M059J (cell line): ENCODE data around the gene CCSER2. TPM values are rescaled to one million over a fixed set of nuclear protein-coding genes. Genes with fewer than 3 reads are reported as not detected.
"Not testable (repeated sequence)": the region's sequence is repeated elsewhere in the genome, so short reads cannot be mapped to it uniquely, and the experiment has no call there.

ENCODE experiments used
- DNase-seq: peaks from one replicate; pipeline ENCODE4 v3.0.0-alpha.2; 2012; ENCODE audit warnings: low read depth
- total RNA-seq: library from RNA; depleted of rRNA; stranded (reverse); fragments of >200 nt; shearing (Covaris generic); gene quantifications from 2 replicates; pipeline ENCODE4 v1.2.3, GENCODE V29; 2014

CCSER2 gene
- total RNA-seq, 1 experiment from 2014 or later = 18.3 TPM

- not testable (repeated sequence) for DNase-seq
Measured at GRCh38 chr10:84347575-84348002, 19.2 kb downstream of the CCSER2 start.

GRCh38 chr10:84348447-84348846 lies 20.1 kb downstream of the CCSER2 start:
- peak; percentile 68 for DNase-seq

- DNase-seq = peak; percentile 81
Measured at GRCh38 chr10:84348860-84349259, 20.5 kb downstream of the CCSER2 start.

- peak; percentile 67 for DNase-seq
Measured at GRCh38 chr10:84352251-84352842, 24.0 kb downstream of the CCSER2 start.

GRCh38 chr10:84353052-84353803 lies 24.8 kb downstream of the CCSER2 start:
- no peak for DNase-seq

GRCh38 chr10:84354623-84355022 lies 26.2 kb downstream of the CCSER2 start:
- no peak for DNase-seq

- DNase-seq = no peak
Measured at GRCh38 chr10:84355106-84355505, 26.7 kb downstream of the CCSER2 start.

- no peak for DNase-seq
Measured at GRCh38 chr10:84356928-84357327, 28.5 kb downstream of the CCSER2 start.

GRCh38 chr10:84358743-84359142 lies 30.4 kb downstream of the CCSER2 start:
- DNase-seq = no peak

- DNase-seq = peak; percentile 26
Measured at GRCh38 chr10:84360637-84361365, 32.4 kb downstream of the CCSER2 start.

GRCh38 chr10:84365335-84365881 lies 37.0 kb downstream of the CCSER2 start:
- DNase-seq = no peak

- DNase-seq = no peak
Measured at GRCh38 chr10:84366041-84366440, 37.7 kb downstream of the CCSER2 start.

- no peak for DNase-seq
Measured at GRCh38 chr10:84367256-84367655, 38.9 kb downstream of the CCSER2 start.

GRCh38 chr10:84368828-84369227 lies 40.4 kb downstream of the CCSER2 start:
- no peak for DNase-seq

- no peak for DNase-seq
Measured at GRCh38 chr10:84370283-84370682, 41.9 kb downstream of the CCSER2 start.

- no peak for DNase-seq
Measured at GRCh38 chr10:84371944-84372343, 43.6 kb downstream of the CCSER2 start.

- DNase-seq = no peak
Measured at GRCh38 chr10:84373000-84373399, 44.6 kb downstream of the CCSER2 start.

GRCh38 chr10:84374455-84374854 lies 46.1 kb downstream of the CCSER2 start:
- no peak for DNase-seq

- peak; percentile 60 for DNase-seq
Measured at GRCh38 chr10:84375011-84375410, 46.6 kb downstream of the CCSER2 start.

- DNase-seq = no peak
Measured at GRCh38 chr10:84375881-84376280, 47.5 kb downstream of the CCSER2 start.

GRCh38 chr10:84388148-84388547 lies 59.8 kb downstream of the CCSER2 start:
- DNase-seq = no peak

- no peak for DNase-seq
Measured at GRCh38 chr10:84390364-84390763, 62.0 kb downstream of the CCSER2 start.
